GM03348 (cell line): ENCODE data around the gene FKBP6.
"Not testable (repeated sequence)": the region's sequence is repeated elsewhere in the genome, so short reads cannot be mapped to it uniquely, and the experiment has no call there.

ENCODE experiments used
- DNase-seq: peaks from one replicate; pipeline ENCODE4 v3.0.0; 2012; ENCODE audit warnings: low spot score

Gene FKBP6

DNA sequence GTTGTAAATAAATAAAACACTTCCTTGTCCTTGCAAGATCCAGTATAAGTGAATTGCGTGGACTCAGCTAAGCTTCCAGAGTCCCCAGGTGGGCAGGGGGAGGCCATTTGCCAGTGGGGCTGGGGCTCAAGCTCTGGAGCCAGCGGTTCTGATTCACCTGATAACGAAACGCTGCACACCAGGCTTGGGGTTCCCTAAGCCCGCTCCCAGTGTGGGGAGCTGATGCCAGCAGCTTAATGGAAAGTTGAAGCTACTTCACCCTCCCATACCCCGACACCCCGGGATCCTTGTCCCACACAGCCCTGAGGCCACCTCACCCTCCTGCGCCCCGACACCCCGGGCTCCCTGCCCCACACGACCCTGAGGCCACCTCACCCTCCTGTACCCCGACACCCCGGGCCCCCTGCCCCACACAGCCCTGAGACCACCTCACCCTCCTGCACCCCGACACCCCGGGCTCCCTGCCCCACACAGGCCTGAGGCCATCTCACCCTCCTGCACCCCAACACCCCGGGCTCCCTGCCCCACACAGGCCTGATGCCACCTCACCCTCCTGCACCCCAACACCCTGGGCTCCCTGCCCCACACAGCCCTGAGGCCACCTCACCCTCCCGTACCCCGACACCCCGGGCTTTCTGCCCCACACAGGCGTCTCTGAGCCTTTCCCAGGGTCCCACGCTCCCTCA lies 30.8 kb downstream of the FKBP6 start:
- no peak for DNase-seq

DNA sequence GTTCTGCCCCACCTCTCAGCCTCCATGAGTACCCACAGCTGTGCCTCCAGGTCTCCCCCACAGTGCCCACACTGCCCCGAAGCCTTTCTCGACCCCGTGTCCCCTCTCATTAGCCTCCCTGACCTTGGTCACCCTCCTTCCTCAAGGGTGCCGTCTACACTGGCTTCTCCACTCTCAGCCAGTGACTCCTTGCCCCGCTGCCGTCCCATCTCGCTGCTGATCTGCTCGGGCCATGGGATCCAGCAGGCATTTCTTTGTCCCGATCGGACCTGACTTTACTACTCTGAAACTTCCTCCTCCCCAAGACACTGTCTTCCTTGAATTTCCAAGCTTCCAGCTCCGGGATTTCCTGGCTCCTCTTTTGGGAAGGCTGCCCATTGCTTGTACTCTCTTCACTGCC lies 31.3 kb downstream of the FKBP6 start:
- DNase-seq: no peak

DNA sequence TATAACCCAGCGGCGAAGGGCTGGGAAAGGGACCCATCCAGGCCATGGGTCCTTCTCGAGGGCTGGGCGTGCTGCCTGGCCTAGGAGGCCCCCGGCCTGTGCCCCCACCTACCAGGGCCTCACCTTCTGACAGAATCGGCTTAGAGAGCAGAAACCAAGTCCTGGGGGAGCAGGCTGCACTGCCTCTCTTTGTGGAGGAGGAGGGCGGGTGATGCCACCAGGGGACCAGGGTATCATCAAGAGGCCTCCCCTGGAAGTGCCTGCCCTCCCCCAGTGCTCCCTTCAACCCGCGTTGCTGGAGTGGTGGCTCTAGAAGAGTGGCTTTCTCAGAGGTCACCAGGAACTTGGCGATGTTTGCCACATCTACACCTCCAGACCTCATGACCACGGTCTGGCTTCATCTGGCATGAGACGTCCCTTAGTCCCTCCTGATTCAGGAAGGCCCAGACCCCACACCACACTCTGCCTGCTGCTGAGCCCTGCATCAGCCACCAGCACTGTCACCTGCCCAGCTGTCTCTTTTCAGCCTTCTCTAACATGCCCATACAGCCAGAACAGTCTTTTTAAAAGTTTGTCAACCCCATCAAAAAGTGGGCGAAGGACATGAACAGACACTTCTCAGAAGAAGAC lies 31.9 kb downstream of the FKBP6 start:
- no peak for DNase-seq

DNA sequence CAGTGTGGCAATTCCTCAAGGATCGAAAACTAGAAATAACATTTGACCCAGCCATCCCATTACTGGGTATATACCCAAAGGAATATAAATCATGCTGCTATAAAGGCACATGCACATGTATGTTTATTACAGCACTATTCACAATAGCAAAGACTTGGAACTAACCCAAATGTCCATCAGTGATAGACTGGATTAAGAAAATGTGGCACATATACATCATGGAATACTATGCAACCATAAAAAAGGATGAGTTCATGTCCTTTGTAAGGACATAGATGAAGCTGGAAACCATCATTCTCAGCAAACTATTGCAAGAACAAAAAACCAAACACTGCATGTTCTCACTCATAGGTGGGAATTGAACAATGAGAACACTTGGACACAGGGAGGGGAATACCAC lies 32.6 kb downstream of the FKBP6 start:
- not testable (repeated sequence) for DNase-seq

DNA sequence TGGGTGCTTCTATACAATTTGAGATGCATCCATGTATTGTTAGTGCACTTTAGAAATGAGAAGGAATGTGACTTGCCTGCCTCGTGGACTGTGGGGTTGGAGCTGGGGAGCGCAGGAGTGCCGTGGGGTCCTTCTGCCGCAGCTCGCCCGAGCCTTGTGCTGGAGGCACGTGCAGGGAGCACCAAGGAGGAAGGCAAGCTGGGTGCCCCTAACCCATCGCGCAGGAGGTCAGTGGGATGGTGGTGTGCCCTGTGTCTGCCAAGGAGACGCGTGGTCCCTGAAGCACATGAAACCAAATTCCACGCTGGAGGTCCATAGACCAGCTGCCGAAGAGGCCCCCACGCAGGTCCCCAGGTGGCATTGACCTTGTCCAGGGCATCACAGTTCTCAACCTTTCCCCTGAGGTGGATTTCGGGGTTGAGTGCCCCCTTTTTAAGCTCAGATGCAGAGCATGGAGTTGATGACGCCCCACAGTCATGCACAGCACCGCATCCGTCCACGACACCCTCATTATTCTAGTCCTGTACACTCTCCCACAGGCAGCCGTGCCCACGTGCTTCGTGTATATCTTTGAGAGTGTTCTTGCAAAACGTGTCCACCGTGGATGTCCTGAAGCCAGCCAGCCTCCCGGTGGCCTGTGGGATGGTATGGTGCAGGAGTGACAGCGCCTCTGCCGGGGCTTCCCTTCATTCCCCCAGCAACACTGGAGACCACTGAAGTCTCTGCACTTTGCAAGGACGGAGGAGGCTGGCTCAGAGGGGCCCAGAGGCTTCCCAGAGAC lies 35.5 kb downstream of the FKBP6 start:
- DNase-seq: no peak

DNA sequence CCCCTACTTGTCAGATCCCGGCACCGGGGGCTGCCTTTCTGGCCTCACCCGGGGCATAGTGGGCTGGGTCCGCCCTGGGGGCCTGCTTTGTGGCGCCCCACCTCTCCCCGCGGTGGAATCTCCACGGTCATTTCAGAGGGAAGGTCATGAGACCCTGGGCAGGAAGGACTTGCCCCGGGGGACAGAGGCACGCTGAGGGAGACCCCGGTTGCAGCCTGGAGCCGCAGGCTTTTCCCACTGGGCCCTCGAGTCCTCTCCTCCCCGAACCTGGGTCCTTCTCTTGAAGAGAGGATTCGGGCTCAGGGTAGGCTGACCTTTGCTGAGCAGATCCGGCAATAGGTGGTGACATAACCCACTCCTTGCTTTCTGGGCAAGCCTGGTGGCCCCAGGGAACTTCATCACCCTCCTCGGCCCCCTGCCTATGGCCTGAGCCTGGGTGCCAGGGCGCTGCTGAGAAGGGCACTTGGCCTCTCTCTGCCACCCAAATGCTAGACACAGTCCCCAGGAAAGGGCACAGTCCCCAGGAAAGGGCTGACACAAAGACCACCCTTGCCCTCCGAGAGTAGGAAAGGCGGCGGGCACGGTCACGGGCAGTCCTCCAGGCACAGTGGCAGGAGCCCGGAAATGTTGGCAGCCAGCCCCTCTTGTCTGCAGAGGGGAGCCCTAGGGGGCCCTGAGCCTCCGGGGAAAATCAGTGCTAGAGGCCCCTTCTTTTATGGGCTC lies 36.2 kb downstream of the FKBP6 start:
- no peak for DNase-seq

DNA sequence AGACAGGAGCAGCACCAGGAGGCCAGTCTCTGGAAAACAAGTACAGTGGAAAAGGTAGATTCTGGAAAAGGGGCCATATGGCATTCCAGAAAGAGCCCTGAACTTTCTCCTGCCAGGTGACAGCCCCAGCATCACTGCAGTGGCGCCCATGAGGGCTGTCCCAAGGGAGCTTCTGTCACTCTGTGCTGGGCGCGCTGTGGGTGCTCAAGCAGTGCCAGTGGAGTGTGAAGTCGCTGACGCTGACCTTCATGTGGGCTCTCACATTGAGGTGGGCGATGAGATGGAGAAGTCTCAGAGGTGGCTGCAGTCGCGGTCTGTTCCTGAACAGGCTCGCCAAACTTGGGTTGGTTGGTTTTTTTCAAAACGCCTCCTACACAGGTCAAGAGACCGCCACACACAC lies 38.2 kb downstream of the FKBP6 start:
- no peak for DNase-seq

DNA sequence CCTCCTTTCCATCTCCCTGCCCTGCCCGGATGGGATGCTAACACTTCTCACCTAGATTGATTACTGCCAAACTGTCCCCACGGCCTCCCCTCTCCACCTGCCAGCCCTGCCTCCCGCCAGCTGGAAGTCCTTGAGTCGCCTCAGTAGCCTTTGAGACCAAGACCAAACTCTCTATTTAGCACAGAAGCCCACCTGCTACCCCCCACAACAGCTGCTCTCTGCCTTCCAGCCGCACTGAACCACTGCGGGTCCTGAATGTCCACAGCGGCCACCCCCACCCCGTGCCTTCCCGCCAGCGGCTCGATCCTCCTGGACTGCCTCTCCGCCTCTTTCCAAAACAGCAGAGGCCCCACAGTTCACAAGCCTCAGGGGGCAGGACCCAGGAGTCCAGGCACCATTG lies 39.0 kb downstream of the FKBP6 start:
- DNase-seq: no peak

DNA sequence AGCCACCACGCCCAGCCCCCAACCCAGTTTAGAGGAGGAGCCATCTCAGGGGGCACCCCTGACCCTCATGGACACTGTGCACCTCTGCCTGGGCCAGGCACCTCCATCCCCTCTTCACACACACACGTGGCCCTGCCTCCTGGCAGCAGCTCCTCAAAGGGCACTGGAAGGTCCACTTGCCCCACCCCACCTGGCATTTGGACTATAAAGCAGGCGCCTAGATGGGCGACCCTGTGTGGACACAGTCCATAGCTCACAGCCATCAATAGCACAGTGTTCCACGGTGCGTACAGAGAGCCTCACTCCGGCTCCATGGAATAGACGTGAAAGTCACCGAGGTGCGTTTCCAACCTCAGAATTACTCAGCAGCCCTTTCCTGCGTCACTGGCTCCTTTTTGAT lies 41.0 kb downstream of the FKBP6 start:
- no peak for DNase-seq

DNA sequence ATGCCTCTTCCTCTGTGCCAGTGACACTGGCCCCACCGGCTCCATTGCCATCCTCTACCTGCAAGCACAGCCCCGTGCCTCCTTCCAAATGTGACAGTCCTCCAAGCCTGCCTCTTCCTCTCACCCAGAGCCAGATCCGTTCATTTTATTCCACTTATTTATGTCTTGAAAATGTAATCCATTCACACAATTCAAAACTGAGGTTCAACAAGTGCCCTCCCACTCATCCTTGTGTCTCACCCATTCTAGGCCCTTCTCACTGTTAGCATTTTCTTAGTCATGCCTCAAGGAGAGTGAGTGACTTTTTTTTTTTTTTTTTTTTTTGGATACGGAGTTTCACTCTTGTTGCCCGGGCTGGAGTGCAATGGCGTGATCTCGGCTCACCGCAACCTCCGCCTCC lies 41.7 kb downstream of the FKBP6 start:
- DNase-seq: no peak

DNA sequence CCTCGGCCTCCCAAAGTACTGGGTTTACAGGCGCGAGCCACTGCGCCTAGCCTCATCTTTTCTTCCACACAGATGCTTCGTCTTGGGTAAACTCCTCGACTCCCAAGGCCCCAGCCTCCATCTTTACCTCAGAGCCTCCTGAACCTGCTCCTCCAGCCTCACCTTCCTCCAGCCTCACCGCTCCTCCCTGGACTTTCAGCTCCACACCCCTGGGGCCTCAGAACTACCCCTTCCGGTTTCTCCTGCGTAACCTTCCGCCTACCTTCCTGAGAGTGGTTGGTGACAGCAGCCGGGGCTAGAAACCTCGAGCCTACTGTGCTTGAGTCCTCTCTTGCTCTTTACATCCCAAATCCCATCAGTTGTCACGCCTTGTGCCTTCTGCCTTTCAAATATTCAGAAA lies 45.8 kb downstream of the FKBP6 start:
- DNase-seq: no peak

DNA sequence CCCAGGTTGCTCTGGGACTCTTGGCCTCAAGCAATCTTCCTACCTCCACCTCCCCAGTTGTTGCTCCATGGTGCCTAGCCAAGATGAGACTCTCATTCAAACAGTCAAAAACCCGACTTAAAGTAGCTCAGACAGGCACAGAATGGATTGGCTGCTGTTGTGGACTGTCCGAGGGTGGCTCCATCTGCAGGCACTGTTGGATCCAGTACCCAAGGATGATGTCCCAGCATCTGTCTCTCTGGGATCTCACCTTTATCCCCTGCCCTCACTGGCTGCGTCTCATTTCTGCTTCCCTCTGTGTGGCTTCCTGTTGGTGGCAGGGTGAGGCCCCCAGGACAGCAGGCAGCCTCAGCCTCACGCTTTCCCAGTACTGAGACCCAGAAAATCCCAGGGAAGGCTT lies 48.3 kb downstream of the FKBP6 start:
- not testable (repeated sequence) for DNase-seq

DNA sequence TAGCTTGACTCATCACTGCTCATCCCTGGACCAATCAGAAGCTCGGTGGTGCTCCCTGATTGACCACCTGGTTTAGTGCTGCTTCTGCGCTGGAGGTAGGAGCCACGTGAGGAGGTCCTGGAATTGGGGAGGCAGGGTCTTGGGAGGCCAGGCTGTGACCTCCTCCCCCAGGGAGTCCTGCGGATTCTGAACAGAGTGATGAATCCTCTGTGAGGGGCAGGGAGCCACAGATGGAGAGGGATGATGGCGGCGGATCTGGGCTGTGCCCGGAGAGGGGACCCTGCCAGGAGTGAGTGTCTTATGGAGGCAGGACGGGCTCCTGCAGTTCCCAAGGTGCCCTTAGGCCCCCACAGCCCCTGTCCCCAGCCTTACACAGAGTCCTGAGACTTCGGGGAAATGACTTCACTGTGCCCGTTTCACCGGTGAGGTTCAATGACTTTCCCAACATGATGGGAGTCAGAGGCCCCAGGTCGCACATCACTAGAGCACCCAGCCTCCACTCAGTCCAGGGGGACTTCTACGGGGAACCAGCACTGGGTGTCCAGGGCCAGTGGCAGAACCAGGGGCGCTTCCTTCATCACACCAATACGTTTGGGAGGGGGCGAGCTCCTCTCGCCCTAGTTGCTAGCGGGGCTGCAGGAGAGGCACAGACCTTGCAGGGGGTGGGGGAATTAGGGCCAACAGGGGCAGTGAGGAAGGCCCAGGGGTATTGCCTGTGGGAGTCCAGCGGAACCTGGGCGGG lies 48.9 kb downstream of the FKBP6 start:
- DNase-seq: no peak

DNA sequence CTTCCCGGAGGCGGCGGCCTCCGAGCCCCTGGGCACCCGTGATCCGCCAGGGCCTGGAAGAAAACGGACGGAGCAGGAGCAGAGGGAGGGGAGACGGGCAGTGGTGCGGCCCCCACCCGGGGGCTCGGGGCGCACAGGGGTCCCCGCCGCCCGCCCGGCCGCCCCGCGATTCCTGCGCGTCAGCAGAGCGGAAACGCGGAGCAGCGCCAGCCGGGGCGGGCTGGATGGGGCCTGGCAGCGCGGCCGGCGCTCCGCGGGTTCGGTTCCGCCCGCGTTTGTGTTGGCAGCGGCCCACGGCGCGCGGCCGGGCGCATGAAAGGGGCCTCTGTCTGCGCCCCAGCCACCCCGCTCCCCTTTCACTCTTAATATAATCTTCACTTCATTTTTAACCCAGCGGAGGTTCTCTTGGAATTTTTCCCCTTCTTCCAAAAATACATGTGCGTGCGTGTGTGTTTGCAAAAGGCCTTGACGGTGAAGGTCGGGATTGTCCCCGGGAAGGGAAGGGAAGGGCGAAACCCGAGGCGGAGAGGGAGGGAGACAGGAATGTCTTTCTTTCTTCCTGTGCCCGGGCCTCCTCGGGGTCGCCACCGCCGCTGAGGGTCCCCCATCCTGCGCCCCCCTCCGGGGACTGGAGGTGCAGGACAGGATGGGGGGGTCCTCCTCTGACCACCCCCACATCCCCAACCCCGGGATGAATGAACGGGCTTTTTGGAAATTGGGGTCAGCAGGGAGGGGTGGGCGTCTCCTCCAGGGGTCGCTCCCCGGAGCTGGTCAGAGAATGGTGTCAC lies 49.6 kb downstream of the FKBP6 start:
- not testable (repeated sequence) for DNase-seq

DNA sequence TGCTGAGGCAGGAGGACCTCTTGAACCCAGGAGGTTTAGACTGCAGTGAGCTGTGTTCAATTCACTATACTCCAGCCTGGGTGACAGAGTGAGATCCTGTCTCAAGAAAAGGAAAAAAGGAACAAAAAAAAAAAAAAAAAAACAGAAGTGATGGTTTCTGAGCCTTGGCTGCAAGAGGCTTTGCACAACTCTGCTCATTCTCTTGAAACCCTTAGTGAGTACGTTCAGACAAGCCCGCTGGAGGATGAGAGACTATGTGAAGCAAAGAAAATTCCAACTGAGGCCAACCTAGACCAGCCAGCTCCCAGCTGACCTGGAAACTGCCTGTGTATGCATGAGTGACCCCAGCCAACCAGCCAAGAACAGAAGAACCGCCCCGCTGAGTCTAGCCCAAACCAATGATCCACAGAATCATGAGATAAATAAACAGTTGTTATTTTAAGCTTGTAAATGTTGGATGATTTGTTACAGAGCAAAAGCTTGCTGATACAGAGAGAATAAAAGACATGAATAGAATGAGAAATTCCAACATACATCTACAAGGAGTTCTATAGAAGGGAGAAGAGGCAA lies 55.1 kb downstream of the FKBP6 start:
- no peak for DNase-seq

DNA sequence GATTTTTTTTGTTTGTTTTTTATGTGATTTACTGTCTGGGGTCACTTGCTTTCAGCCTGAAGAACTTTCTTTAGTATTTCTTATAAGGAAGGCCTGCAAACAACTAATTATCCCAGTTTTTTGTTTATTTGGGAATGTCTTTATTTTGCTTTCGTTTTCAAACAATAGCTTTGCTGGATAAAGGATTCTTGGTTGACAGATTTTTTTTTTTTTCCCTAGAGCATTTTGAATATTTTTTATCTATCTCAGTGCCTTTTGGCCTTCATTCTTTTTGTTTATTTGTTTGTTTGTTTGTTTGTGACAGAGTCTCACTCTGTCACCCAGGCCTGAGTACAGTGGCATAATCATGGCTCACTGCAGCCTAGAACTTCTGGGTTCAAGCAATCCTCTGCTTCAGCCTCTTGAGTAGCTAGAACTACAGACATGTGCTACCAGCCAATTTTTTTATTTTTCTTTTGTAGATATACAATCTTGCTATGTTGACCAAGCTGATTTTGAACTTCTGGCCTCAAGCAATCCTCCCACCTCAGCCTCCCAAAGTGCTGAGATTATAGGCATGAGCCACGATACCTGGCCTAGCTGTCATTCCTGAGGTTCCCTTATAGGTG lies 59.4 kb downstream of the FKBP6 start:
- no peak for DNase-seq

DNA sequence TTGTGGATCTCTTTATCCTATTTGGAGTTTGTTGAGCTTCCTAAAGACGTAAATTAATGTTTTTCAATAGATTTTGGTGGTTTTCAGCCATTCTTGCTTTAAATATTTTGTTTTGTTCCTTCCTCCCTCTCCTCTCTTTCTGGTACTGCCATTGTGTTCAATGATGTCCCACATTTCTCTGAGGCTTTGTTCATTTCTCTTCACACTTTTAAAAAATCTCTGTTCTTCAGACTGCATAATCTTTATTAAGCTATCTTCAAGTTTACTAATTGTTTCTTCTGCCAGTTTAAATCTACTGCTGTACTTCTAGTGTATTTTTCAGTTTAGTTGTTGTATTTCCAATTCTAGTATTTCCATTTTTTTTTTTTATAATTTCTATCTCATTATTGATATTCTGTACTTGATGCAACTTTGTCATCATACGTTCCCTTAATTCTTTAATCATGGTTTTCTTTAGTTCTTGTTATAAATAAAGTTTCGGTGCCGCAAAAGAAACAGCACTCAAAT lies 60.0 kb downstream of the FKBP6 start:
- no peak for DNase-seq

DNA sequence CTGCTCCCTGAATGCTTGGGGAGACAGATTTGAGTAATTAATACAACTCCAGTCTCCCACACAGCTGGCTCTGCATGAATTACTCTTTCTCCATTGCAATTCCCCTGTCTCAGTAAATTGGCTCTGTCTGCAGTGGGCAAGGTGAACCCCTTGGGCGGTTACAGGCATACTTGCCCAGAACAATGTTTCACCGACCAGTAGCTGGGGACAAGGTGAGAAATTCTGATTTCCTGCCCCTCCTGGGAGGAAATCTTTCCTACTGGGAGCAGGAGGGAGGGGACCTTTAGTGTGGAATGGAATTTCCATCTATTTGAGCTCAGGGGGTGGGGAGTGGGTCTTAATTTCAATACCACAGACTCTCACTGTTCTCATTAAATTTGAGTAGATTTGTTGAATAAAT lies 63.4 kb downstream of the FKBP6 start:
- DNase-seq: no peak

DNA sequence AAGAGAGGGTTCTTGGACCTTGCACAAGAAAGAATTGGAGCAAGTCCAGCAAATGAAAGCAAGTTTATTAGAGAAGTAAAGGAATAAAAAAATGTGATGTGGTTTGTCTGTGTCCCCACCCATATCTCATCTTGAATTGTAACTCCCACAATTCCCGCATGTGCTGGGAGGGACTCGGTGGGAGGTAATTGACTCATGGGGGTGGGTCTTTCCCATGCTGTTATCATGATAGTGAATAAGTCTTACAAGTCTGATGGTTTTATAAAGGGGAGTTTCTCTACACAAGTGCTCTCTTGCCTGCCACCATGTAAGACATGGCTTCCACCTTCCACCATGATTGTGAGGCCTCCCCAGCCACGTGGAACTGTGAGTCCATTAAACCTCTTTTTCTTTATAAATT lies 66.5 kb downstream of the FKBP6 start:
- no peak for DNase-seq
